Neural cell (in vitro differentiated cells): Measurements from ENCODE around the gene SZT2.

ENCODE experiments used
- POLR2AphosphoS5 ChIP-seq: IDR thresholded peaks from 2 replicates; pipeline ENCODE4 v1.6.1; 2012
- RAD21 ChIP-seq: fragments of 450-650 bp; conservative IDR thresholded peaks from 2 replicates; pipeline ENCODE4 v1.6.1; 2014; ENCODE audit warnings: antibody characterized with exemption, mild to moderate bottlenecking, moderate library complexity
- TF ChIP-seq, protein P1 (sequence below): fragments of 450-650 bp; IDR thresholded peaks from 2 replicates; pipeline ENCODE4 v1.5.1; 2014; ENCODE audit warnings: antibody characterized with exemption, mild to moderate bottlenecking, moderate library complexity; ENCODE audit not compliant: poor library complexity, severe bottlenecking
- TF ChIP-seq, protein P2 (sequence below): IDR thresholded peaks from 2 replicates; pipeline ENCODE4 v1.6.1; 2012; ENCODE audit warnings: borderline replicate concordance

DNA sequence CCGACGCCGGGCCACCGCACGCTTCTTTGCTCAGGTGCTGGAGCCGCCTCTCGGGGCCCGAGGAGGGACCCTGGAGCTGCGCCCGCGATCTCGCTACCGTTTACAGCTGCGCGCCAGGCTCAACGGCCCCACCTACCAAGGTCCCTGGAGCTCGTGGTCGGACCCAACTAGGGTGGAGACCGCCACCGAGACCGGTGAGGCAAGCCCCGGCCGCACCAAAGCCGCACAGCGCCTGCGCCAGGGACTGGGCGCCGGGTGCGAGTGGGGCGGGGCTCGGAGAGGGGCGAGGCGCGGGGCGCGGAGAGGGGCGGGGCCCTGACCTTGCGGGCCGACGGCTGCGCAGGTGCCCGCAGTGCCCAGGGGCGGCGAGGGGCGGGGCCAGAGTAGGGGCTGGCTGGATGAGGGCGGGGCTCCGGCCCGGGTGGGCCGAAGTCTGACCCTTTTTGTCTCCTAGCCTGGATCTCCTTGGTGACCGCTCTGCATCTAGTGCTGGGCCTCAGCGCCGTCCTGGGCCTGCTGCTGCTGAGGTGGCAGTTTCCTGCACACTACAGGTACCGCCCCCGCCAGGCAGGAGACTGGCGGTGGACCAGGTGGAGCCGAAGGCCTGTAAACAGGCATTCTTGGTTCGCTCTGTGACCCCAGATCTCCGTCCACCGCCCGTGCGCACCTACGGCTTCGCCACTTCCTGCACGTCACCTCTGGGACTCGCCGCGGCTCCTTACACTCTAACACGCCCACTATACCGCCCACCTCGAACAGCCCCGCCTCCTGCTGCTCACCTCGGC lies 40.7 kb upstream of the SZT2 start:
- TF ChIP-seq, protein P1, sequence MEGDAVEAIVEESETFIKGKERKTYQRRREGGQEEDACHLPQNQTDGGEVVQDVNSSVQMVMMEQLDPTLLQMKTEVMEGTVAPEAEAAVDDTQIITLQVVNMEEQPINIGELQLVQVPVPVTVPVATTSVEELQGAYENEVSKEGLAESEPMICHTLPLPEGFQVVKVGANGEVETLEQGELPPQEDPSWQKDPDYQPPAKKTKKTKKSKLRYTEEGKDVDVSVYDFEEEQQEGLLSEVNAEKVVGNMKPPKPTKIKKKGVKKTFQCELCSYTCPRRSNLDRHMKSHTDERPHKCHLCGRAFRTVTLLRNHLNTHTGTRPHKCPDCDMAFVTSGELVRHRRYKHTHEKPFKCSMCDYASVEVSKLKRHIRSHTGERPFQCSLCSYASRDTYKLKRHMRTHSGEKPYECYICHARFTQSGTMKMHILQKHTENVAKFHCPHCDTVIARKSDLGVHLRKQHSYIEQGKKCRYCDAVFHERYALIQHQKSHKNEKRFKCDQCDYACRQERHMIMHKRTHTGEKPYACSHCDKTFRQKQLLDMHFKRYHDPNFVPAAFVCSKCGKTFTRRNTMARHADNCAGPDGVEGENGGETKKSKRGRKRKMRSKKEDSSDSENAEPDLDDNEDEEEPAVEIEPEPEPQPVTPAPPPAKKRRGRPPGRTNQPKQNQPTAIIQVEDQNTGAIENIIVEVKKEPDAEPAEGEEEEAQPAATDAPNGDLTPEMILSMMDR = no peak
- no peak for TF ChIP-seq POLR2AphosphoS5
- TF ChIP-seq, protein P2, sequence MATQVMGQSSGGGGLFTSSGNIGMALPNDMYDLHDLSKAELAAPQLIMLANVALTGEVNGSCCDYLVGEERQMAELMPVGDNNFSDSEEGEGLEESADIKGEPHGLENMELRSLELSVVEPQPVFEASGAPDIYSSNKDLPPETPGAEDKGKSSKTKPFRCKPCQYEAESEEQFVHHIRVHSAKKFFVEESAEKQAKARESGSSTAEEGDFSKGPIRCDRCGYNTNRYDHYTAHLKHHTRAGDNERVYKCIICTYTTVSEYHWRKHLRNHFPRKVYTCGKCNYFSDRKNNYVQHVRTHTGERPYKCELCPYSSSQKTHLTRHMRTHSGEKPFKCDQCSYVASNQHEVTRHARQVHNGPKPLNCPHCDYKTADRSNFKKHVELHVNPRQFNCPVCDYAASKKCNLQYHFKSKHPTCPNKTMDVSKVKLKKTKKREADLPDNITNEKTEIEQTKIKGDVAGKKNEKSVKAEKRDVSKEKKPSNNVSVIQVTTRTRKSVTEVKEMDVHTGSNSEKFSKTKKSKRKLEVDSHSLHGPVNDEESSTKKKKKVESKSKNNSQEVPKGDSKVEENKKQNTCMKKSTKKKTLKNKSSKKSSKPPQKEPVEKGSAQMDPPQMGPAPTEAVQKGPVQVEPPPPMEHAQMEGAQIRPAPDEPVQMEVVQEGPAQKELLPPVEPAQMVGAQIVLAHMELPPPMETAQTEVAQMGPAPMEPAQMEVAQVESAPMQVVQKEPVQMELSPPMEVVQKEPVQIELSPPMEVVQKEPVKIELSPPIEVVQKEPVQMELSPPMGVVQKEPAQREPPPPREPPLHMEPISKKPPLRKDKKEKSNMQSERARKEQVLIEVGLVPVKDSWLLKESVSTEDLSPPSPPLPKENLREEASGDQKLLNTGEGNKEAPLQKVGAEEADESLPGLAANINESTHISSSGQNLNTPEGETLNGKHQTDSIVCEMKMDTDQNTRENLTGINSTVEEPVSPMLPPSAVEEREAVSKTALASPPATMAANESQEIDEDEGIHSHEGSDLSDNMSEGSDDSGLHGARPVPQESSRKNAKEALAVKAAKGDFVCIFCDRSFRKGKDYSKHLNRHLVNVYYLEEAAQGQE = no peak
- no peak for TF ChIP-seq RAD21
